Type B pancreatic cell (in vitro differentiated cells): ENCODE results near the gene NISCH. TPM values are rescaled to one million over a fixed set of nuclear protein-coding genes. Genes with fewer than 3 reads are reported as not detected.

Experiments
- DNase-seq: peaks from one replicate; pipeline ENCODE4 v3.0.0; 2021; ENCODE audit warnings: mixed read lengths; ENCODE audit not compliant: unreplicated experiment; ENCODE audit errors: extremely low spot score
- H3K27ac Mint-ChIP-seq: 2 replicates; pipeline ENCODE4 v1.8.0; 2021; ENCODE audit warnings: mild to moderate bottlenecking, mixed read lengths
- H3K27me3 Mint-ChIP-seq: 2 replicates; pipeline ENCODE4 v1.8.0; 2021; ENCODE audit warnings: mixed read lengths
- H3K36me3 Mint-ChIP-seq: 2 replicates; pipeline ENCODE4 v1.8.0; 2021; ENCODE audit warnings: mixed read lengths
- H3K4me1 Mint-ChIP-seq: one replicate; pipeline ENCODE4 v1.8.0; 2021; ENCODE audit warnings: mixed read lengths; ENCODE audit not compliant: unreplicated experiment
- H3K4me3 Mint-ChIP-seq: 2 replicates; pipeline ENCODE4 v1.8.0; 2021; ENCODE audit warnings: mild to moderate bottlenecking, mixed read lengths
- H3K9me3 Mint-ChIP-seq: 2 replicates; pipeline ENCODE4 v1.8.0; 2021; ENCODE audit warnings: mixed read lengths
- total RNA-seq: library from RNA; stranded (reverse); gene quantifications from 2 replicates; pipeline ENCODE4 v1.2.1, GENCODE V29; 2021; ENCODE audit warnings: low replicate concordance
- TF ChIP-seq, protein P1 (sequence below): fragments of 200-600 bp; sonication (generic); conservative IDR thresholded peaks from 2 replicates; pipeline ENCODE4 v1.5.0; 2021; ENCODE audit warnings: antibody characterized with exemption, mild to moderate bottlenecking

Gene NISCH
- total RNA-seq, 1 donor from 2014 or later = 149 TPM

DNA sequence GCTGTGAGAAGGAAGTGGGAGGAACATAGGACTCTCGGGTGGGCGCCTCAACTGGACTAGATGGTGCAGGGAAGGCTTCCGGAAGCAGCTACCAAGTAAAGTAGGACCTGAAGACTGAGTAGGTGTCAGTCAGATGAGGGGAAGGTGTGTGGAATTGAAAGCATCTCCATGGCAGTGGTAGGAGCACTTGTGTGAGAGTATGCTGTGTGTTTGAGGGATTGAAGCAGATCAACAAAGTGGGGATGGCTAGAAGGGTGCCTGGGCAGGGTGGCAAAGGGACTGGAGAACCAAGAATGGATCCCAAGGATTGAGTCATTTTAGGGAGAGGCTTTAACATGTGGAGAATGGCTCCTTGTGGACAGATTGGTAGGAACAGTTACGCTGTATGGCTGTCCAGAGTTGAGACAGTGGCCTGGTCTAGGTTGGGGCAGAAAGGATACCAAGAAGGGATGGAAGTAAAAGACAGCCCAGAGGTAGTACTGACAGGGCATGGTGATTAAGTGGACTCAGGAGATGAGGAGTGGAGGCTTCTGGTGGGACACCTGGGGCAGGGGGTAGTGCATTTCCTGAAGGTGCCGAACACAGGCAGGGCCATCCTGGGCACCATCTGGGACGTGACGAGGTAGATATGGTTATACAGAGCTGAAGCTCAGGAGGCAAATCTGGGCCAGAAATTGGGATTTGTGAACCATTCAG lies 82.5 kb downstream of the NISCH start:
- TF ChIP-seq, protein P1, sequence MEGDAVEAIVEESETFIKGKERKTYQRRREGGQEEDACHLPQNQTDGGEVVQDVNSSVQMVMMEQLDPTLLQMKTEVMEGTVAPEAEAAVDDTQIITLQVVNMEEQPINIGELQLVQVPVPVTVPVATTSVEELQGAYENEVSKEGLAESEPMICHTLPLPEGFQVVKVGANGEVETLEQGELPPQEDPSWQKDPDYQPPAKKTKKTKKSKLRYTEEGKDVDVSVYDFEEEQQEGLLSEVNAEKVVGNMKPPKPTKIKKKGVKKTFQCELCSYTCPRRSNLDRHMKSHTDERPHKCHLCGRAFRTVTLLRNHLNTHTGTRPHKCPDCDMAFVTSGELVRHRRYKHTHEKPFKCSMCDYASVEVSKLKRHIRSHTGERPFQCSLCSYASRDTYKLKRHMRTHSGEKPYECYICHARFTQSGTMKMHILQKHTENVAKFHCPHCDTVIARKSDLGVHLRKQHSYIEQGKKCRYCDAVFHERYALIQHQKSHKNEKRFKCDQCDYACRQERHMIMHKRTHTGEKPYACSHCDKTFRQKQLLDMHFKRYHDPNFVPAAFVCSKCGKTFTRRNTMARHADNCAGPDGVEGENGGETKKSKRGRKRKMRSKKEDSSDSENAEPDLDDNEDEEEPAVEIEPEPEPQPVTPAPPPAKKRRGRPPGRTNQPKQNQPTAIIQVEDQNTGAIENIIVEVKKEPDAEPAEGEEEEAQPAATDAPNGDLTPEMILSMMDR = no peak

DNA sequence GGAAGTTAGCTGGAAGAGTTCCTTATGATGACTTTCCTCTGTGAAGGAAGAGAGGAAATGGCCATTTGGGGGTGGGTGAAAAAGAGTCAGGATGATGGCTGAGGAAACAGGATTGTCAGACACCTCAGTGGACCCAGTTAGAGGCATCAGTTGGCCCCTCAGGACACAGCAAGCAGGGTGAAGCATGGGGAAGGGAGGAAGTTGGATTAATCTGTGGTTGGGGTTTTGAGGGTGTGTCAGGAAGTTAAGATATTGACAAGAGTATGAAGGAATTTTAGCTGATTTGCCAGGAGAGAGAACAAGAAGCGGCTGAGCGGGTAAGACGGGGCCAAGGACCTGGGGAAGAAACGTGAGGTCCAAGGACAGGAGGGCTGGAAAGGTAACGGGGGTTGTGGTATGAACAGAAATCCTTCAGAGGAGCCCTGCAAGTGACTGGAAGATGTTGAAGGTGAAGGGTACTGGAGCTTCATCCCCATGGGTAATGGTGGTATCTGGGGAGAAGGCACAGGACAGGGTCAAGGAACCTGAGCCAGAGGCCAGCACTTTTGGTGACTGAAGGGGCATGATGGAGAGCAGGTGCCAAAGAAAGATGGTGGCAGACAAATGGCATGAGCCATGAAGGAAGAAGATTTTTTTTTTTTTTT lies 83.7 kb downstream of the NISCH start:
- TF ChIP-seq, protein P1 = no peak
- Mint-ChIP-seq H3K27ac (peak overlapping the region; percentile 42), H3K9me3 (no peaks in the 10 kb centered on the region), H3K36me3 (peaks cover 18% of the 10 kb centered on the region), H3K4me3 (peak overlapping the region; percentile 24), H3K4me1 (peaks cover 35% of the 10 kb centered on the region), H3K27me3 (no peaks in the 10 kb centered on the region)
- DNase-seq = no peak

More for the DNA sequence above, 82.5 kb downstream of the NISCH start:
- Mint-ChIP-seq H3K27me3 (no peaks in the 10 kb centered on the region), H3K27ac (peak overlapping the region; percentile 98), H3K9me3 (no peaks in the 10 kb centered on the region), H3K36me3 (peaks cover 18% of the 10 kb centered on the region), H3K4me1 (peaks cover 35% of the 10 kb centered on the region), H3K4me3 (peak overlapping the region; percentile 99)
- no peak for DNase-seq

DNA sequence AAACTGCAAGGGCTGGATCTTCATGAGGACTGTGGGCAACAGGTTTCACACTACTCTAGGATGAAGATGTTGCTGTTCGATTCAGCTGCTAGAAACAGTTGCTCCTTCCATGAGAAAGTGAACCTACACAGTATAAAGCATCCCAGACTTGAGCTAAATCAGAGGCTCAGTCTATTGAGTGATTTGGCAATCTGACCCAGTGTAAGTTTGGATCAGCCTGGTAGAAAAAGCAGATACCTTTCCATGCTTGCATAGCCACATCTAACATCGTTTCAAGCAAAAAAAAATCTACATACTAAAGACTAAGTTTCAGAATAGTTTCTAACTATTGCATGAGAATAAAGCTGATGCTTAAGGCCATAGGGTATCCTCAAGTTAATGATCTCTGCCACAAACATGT lies 85.6 kb downstream of the NISCH start:
- Mint-ChIP-seq H3K4me3 (no peak overlapping the region), H3K9me3 (no peaks in the 10 kb centered on the region), H3K4me1 (peaks cover 26% of the 10 kb centered on the region), H3K36me3 (peaks cover 18% of the 10 kb centered on the region), H3K27me3 (no peaks in the 10 kb centered on the region), H3K27ac (no peak overlapping the region)
- TF ChIP-seq, protein P1 = no peak
- DNase-seq = no peak

Other genes with a start within 250 kb of the NISCH start
- 0.22 TPM in 1 of 2 replicates, not detected in the other for gene TLR9, start 230.0 kb upstream of the NISCH start, total RNA-seq
- gene TWF2, start 216.4 kb upstream of the NISCH start, total RNA-seq = 33.7 and 39.3 TPM in 2 replicates
- gene PPM1M, start 209.8 kb upstream of the NISCH start, total RNA-seq = 5.2 and 8.0 TPM in 2 replicates
- gene WDR82, start 177.0 kb upstream of the NISCH start, total RNA-seq = 74.2 and 96.8 TPM in 2 replicates
- gene GLYCTK, start 167.8 kb upstream of the NISCH start, total RNA-seq = 29.7 and 50.5 TPM in 2 replicates
- gene DNAH1, start 139.3 kb upstream of the NISCH start, total RNA-seq = 2.6 and 7.3 TPM in 2 replicates
- gene BAP1, start 45.6 kb upstream of the NISCH start, total RNA-seq = 80.9 and 106 TPM in 2 replicates
- 3.9 and 8.2 TPM in 2 replicates for gene PHF7, start 44.9 kb upstream of the NISCH start, total RNA-seq
- gene SEMA3G, start 10.5 kb upstream of the NISCH start, total RNA-seq = 0.45 and 0.77 TPM in 2 replicates
- 6.6 and 16.6 TPM in 2 replicates for gene TNNC1, start 1.6 kb upstream of the NISCH start, total RNA-seq
- 0.12 TPM in 1 of 2 replicates, not detected in the other for gene STAB1, start 39.7 kb downstream of the NISCH start, total RNA-seq
- 105 and 231 TPM in 2 replicates for gene NT5DC2, start 78.3 kb downstream of the NISCH start, total RNA-seq
- 19.0 and 22.8 TPM in 2 replicates for gene UQCC5, start 81.0 kb downstream of the NISCH start, total RNA-seq
- 78.3 and 88.6 TPM in 2 replicates for gene PBRM1, start 230.3 kb downstream of the NISCH start, total RNA-seq
- gene GNL3, start 230.4 kb downstream of the NISCH start, total RNA-seq = 114 and 118 TPM in 2 replicates